ENCODE results near the gene CCSER1. TPM values are rescaled to one million over a fixed set of nuclear protein-coding genes. Genes with fewer than 3 reads are reported as not detected.

CCSER1 gene
- total RNA-seq, 1 donor from 2014 or later = 18.1 TPM

DNA sequence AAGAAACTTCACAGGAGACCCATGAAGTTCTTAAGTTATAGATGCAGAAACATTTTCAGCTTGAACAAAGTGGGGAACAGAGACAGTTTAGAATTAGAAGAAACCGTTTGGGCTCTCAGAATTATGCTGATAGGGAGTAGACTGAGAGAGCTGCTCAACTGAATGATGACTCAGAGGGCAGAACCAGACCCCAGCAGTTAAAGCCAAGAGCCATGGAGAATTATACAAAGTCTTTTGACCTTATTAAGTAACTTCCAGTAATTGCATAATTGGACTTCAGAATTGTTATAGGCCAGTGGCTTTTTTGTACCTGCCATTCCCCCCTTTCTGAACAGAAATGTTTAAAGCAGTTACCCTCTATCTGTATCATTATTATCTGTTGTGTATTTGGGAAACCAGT is 642.1 kb downstream of the CCSER1 start:
- Mint-ChIP-seq H3K27me3 (no peaks in the 10 kb centered on the region), H3K9me3 (no peaks in the 10 kb centered on the region), H3K36me3 (no peaks in the 10 kb centered on the region), H3K4me3 (no peak overlapping the region), H3K4me1 (ENCODE audit: unreplicated experiment) (no peaks in the 10 kb centered on the region), H3K27ac (no peak overlapping the region)
- TF ChIP-seq, protein P1, sequence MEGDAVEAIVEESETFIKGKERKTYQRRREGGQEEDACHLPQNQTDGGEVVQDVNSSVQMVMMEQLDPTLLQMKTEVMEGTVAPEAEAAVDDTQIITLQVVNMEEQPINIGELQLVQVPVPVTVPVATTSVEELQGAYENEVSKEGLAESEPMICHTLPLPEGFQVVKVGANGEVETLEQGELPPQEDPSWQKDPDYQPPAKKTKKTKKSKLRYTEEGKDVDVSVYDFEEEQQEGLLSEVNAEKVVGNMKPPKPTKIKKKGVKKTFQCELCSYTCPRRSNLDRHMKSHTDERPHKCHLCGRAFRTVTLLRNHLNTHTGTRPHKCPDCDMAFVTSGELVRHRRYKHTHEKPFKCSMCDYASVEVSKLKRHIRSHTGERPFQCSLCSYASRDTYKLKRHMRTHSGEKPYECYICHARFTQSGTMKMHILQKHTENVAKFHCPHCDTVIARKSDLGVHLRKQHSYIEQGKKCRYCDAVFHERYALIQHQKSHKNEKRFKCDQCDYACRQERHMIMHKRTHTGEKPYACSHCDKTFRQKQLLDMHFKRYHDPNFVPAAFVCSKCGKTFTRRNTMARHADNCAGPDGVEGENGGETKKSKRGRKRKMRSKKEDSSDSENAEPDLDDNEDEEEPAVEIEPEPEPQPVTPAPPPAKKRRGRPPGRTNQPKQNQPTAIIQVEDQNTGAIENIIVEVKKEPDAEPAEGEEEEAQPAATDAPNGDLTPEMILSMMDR (conservative IDR thresholded peaks at IDR 0.05) = no peak
- no peak for DNase-seq (ENCODE audit: extremely low spot score, unreplicated experiment)

- no peaks in the 10 kb centered on the region for H3K4me1 Mint-ChIP-seq (ENCODE audit: unreplicated experiment)
- H3K9me3 Mint-ChIP-seq = no peaks in the 10 kb centered on the region
- TF ChIP-seq, protein P1 (conservative IDR thresholded peaks at IDR 0.05) = no peak
- no peak overlapping the region for H3K4me3 Mint-ChIP-seq
- no peaks in the 10 kb centered on the region for H3K27me3 Mint-ChIP-seq
- peaks cover 3% of the 10 kb centered on the region for H3K36me3 Mint-ChIP-seq
- H3K27ac Mint-ChIP-seq = no peak overlapping the region
- no peak for DNase-seq (ENCODE audit: extremely low spot score, unreplicated experiment)
Measured at GRCh38 chr4:90780193-90780592, 653.0 kb downstream of the CCSER1 start.

DNA sequence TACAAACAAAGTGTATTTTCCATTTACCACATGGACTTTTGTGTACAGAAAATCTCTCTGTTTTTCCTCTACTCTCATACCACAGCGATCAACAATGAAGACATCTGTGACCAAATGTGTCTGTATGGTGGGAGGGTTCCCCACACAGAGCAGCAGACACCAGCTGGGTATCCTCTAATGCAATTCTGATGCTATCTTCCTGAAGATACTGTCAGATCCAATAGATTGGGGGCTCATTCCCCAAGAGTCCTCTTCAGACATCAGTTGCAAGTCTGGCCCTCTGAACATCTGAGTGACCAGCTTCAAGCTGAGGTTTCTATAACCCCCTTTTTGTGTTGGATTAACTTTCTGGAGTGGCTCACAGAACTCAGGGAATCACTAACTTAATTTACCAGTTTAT is 659.4 kb downstream of the CCSER1 start:
- H3K27me3 Mint-ChIP-seq = no peaks in the 10 kb centered on the region
- H3K9me3 Mint-ChIP-seq = peaks cover 4% of the 10 kb centered on the region
- H3K4me1 Mint-ChIP-seq (ENCODE audit: unreplicated experiment) = no peaks in the 10 kb centered on the region
- no peak overlapping the region for H3K27ac Mint-ChIP-seq
- TF ChIP-seq, protein P1 (conservative IDR thresholded peaks at IDR 0.05) = no peak
- H3K36me3 Mint-ChIP-seq = no peaks in the 10 kb centered on the region
- no peak overlapping the region for H3K4me3 Mint-ChIP-seq
- no peak for DNase-seq (ENCODE audit: extremely low spot score, unreplicated experiment)

DNA sequence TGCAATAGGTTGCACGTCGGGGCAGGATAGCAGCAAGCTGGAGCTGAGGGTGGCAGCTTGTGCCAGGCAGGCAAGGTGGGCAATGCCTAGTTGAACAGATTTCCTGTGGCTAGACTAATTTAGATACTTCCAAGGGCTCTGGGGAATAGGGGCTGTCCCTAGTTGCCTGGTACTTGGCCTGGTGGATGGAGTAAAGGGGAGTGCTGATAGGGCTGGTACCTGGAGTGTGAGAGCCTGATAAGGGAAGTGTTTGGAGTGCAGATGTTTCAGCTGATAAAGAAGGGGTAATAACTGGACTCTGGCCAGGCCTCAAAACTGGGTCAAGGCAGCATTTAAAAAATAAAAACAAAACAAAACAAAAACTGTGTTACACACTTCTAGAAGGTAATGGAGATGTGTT is 665.5 kb downstream of the CCSER1 start:
- Mint-ChIP-seq H3K9me3 (peaks cover 5% of the 10 kb centered on the region), H3K27ac (no peak overlapping the region), H3K27me3 (no peaks in the 10 kb centered on the region), H3K36me3 (no peaks in the 10 kb centered on the region), H3K4me3 (no peak overlapping the region), H3K4me1 (ENCODE audit: unreplicated experiment) (no peaks in the 10 kb centered on the region)
- TF ChIP-seq, protein P1 (conservative IDR thresholded peaks at IDR 0.05) = no peak
- no peak for DNase-seq (ENCODE audit: extremely low spot score, unreplicated experiment)

DNA sequence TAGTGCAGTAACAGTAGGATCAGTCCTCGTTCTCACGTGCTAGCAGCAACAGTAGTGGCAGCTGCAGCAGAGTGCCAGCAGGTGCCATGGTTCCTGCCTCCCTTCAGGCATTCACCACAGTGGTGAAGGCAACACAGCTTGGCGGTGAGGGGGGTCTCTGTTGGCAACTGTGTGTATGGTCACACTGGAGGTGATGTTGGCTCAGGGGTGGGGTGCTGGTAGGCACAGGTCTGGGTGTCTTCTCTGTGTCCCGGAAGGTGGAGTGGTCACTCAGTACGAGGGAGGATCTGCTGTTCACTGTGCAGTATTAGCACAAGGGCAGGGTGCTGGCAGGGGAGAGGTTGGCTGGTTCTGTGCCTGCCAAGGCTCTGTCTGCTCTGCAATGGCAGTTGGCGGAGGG is 671.8 kb downstream of the CCSER1 start:
- no peaks in the 10 kb centered on the region for H3K27me3 Mint-ChIP-seq
- DNase-seq (ENCODE audit: extremely low spot score, unreplicated experiment) = no peak
- TF ChIP-seq, protein P1 (conservative IDR thresholded peaks at IDR 0.05) = no peak
- no peaks in the 10 kb centered on the region for H3K36me3 Mint-ChIP-seq
- no peak overlapping the region for H3K4me3 Mint-ChIP-seq
- H3K9me3 Mint-ChIP-seq = peaks cover 11% of the 10 kb centered on the region
- no peak overlapping the region for H3K27ac Mint-ChIP-seq
- no peaks in the 10 kb centered on the region for H3K4me1 Mint-ChIP-seq (ENCODE audit: unreplicated experiment)

- TF ChIP-seq, protein P1 (conservative IDR thresholded peaks at IDR 0.05) = no peak
- H3K27ac Mint-ChIP-seq = no peak overlapping the region
- H3K27me3 Mint-ChIP-seq = no peaks in the 10 kb centered on the region
- peaks cover 11% of the 10 kb centered on the region for H3K9me3 Mint-ChIP-seq
- no peaks in the 10 kb centered on the region for H3K4me1 Mint-ChIP-seq (ENCODE audit: unreplicated experiment)
- no peak overlapping the region for H3K4me3 Mint-ChIP-seq
- DNase-seq (ENCODE audit: extremely low spot score, unreplicated experiment) = no peak
- no peaks in the 10 kb centered on the region for H3K36me3 Mint-ChIP-seq
Measured at GRCh38 chr4:90799895-90800294, 672.7 kb downstream of the CCSER1 start.
